Small intestine (tissue), 7 donors: ENCODE results near the gene POLN. TPM values are rescaled to one million over a fixed set of nuclear protein-coding genes. Genes with fewer than 3 reads are reported as not detected.

Experiments used
- DNase-seq, 2 donors: peaks; one replicate each; pipeline versions ENCODE4 v3.0.0 to v3.0.0-alpha.2; 2013
- FAIRE-seq: peaks from 2 replicates; lab custom pipeline; 2012; peaks lifted over from hg19 to GRCh38; lab: Jason Lieb, UNC
- H3K27ac ChIP-seq, 3 donors: one replicate each; pipeline ENCODE4 v1.5.1; 2013; ENCODE audit warnings: low read length in 2 of 3, mild to moderate bottlenecking in 2 of 3, control low read depth in 1 of 3, inconsistent platforms in 1 of 3, low read depth in 1 of 3, moderate library complexity in 1 of 3
- H3K27me3 ChIP-seq, 3 donors: one replicate each; pipeline ENCODE4 v1.6.1; 2013; ENCODE audit warnings: low read length in 3 of 3, inconsistent platforms in 1 of 3; ENCODE audit not compliant: control insufficient read depth in 3 of 3, insufficient read depth in 3 of 3
- H3K36me3 ChIP-seq, 3 donors: one replicate each; pipeline ENCODE4 v1.6.1; 2013; ENCODE audit warnings: low read length in 3 of 3, inconsistent platforms in 1 of 3, low read depth in 1 of 3, mild to moderate bottlenecking in 1 of 3, moderate library complexity in 1 of 3; ENCODE audit not compliant: control insufficient read depth in 3 of 3, insufficient read depth in 2 of 3
- H3K4me1 ChIP-seq, 3 donors: one replicate each; pipeline ENCODE4 v1.6.1; 2013; ENCODE audit warnings: low read length in 2 of 3, inconsistent platforms in 1 of 3, low read depth in 1 of 3, mild to moderate bottlenecking in 1 of 3, moderate library complexity in 1 of 3; ENCODE audit not compliant: control insufficient read depth in 3 of 3, insufficient read depth in 2 of 3
- H3K4me3 ChIP-seq, 3 donors: one replicate each; pipeline ENCODE4 v1.5.1; 2013; ENCODE audit warnings: low read length in 3 of 3, control low read depth in 1 of 3, inconsistent platforms in 1 of 3, low read depth in 1 of 3, mild to moderate bottlenecking in 1 of 3, moderate library complexity in 1 of 3
- H3K9me3 ChIP-seq, 2 donors: one replicate each; pipeline ENCODE4 v1.6.1; 2013; ENCODE audit warnings: low read depth in 1 of 2, low read length in 1 of 2; ENCODE audit not compliant: control insufficient read depth in 2 of 2, insufficient read depth in 1 of 2
- whole genome bisulfite sequencing, 3 donors: extraction: QIAGEN DNeasy Blood & Tissue Kit; methylation state at CpG; one replicate each; pipeline ENCODE4 v1.1.7; 2013; 5-methylcytosine and 5-hydroxymethylcytosine counted together
- polyA plus RNA-seq, 4 donors: library from polyadenylated mRNA; stranded (reverse) in 3 of 4; unstranded in 1 of 4; fragments of 200-250 nt in 3 of 4; fragments of 120-200 nt in 1 of 4; gene quantifications; one replicate each; pipeline versions ENCODE4 v1.2.1 to v1.2.3, GENCODE V29; 2013
- donor health status: healthy with polysubstance abuse.
- donor health status: control.
- donor health status: control.
- donor health status: Bipolar disorder and iron deficiency.
- donor health status: healthy.

POLN gene
- polyA plus RNA-seq, 4 donors = 0.89 to 2.2 (median 1.2) TPM

- no peak overlapping the region for H3K4me3 ChIP-seq
- no peaks in the 10 kb centered on the region for H3K4me1 ChIP-seq
- H3K27me3 ChIP-seq = no peaks in the 10 kb centered on the region
- DNase-seq = no peak
- WGBS, 3 donors = 79 to 87% (median 87%) methylated on average over 15 of the region's 15 CpGs
- FAIRE-seq = no peak
- no peaks in the 10 kb centered on the region for H3K36me3 ChIP-seq
- H3K27ac ChIP-seq = no peak overlapping the region
- H3K9me3 ChIP-seq = peaks cover 0 to 11% of the 10 kb centered on the region in 2 donors
Observed at GRCh38 chr4:2083116-2083825, 158.7 kb downstream of the POLN start.

DNA sequence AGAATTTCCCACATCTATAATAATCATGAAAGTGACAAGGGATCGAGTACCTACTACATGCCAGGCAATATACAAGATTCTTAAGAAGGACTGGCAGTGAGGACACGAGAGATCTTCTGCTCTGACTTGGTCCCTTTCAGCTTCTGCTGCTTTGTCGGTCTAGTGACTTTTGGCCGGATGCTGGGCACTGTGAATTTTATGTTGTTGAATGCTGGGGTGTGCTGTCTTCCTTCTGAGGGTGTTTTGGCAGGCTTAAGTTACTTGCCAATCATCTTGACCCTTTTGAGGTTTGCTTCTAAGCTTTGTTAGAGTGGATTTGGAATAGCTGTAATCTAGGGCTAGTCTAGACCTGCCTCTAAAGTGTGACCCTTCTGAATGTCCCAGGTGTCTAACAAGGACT lies 159.3 kb downstream of the POLN start:
- H3K27ac ChIP-seq = no peak overlapping the region
- 84 to 87% (median 85%) methylated on average over 4 of the region's 4 CpGs for WGBS, 3 donors

DNA sequence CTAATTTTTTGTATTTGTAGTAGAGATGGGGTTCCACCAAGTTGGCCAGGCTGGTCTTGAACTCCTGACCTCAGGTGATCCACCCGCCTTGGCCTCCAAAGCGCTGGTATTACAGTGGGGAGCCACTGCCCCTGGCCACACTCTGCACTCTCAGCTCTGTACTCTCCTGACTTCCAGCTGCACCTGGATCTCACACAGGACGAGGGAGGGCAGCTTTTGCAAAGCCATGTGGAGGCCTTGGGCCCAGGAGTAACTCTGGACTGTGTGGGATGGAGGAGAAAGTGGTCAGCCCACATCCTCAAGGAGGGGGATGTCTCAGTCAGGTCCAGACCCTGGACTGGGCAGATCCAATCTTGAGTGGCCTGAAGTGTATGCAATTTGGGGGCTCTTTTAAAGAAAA lies 159.8 kb downstream of the POLN start:
- WGBS, 3 donors = 67 to 78% (median 78%) methylated on average over 3 of the region's 3 CpGs
- H3K4me1 ChIP-seq = peaks cover 0 to 3% (median 0%) of the 10 kb centered on the region in 3 donors
- no peaks in the 10 kb centered on the region for H3K36me3 ChIP-seq
- no peaks in the 10 kb centered on the region for H3K27me3 ChIP-seq
- no peak for FAIRE-seq
- no peak overlapping the region for H3K4me3 ChIP-seq
- peaks cover 0 to 10% of the 10 kb centered on the region in 2 donors for H3K9me3 ChIP-seq
- no peak overlapping the region for H3K27ac ChIP-seq
- no peak for DNase-seq

More for the DNA sequence above, 159.3 kb downstream of the POLN start:
- no peaks in the 10 kb centered on the region for H3K36me3 ChIP-seq
- H3K9me3 ChIP-seq = peaks cover 0 to 11% of the 10 kb centered on the region in 2 donors
- FAIRE-seq = no peak
- H3K27me3 ChIP-seq = no peaks in the 10 kb centered on the region
- H3K4me3 ChIP-seq = no peak overlapping the region
- no peak for DNase-seq
- H3K4me1 ChIP-seq = no peaks in the 10 kb centered on the region

GRCh38 chr4:2081540-2081939 lies 160.4 kb downstream of the POLN start:
- Histone ChIP-seq H3K36me3 (no peaks in the 10 kb centered on the region), H3K4me3 (no peak overlapping the region), H3K9me3 (peaks cover 0 to 4% of the 10 kb centered on the region in 2 donors), H3K27ac (no peak overlapping the region), H3K27me3 (no peaks in the 10 kb centered on the region), H3K4me1 (peaks cover 0 to 8% (median 0%) of the 10 kb centered on the region in 3 donors)
- 82 to 88% (median 83%) methylated on average over 10 of the region's 10 CpGs for WGBS, 3 donors
- DNase-seq (no peak), FAIRE-seq (no peak)

DNA sequence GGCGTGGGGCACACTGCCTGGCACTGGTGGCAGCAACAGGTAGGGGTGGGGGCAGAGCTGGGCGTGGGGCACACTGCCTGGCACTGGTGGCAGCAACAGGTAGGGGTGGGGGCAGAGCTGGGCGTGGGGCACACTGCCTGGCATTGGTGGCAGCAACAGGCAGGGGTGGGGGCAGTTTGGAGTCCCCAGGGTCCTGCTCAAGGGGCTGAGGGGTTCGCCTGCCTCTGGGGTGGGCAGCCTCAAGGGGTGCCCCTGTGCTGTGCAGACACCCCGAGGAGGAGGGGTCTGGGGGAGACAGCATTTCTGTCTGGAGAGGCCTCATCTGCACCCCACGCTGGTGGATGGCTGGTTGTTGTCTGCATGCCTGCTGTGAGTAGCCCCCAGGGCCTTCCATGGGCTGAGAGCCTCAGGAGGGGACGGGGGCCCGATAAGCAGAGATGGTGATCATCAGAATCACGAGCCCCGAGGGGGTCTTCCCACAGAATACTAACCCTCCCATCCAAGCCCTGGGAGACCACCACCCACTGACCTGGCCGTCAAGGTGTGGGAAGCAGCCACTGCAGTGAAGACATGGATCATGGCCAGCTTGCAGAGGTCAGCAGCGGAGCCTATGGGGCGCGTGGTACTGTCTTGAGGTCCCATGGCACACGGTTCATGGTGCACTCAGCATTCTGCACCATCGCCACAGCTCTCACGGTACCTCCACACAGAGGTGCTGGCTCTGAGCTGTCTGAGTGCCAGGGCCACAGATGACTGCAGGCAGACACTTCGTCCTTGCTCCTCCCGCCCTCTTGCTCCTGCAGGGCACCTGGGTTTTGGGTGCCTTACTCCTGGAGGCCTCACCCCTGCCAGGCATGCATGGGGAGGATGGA lies 161.3 kb downstream of the POLN start:
- WGBS, 3 donors = 79 to 85% (median 79%) methylated on average over 19 of the region's 19 CpGs
- no peaks in the 10 kb centered on the region for H3K9me3 ChIP-seq
- H3K36me3 ChIP-seq = no peaks in the 10 kb centered on the region
- peaks cover 0 to 10% (median 0%) of the 10 kb centered on the region in 3 donors for H3K4me1 ChIP-seq
- DNase-seq (no peak), FAIRE-seq (no peak)
- no peaks in the 10 kb centered on the region for H3K27me3 ChIP-seq
- no peak overlapping the region for H3K27ac ChIP-seq
- no peak overlapping the region for H3K4me3 ChIP-seq

DNA sequence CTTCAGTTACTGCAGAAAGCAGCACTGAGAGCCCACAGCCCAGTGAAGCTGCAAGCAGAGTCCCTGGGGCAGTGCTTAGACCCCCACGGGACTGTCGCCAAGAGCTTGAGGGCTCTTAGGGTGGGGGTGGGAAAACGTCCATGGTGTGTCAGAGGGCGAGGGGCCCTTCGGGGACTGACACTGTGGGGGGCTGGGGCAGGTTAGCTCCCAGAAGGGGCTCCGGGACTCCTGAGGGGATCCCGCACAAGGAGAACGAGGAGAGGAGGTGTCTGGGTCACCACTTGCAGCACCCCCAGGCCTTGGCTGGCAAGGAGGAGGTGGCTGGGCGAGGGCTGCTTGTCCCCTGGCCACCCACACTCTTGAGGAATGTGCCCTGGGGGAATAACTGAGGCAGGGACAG lies 162.0 kb downstream of the POLN start:
- no peak overlapping the region for H3K27ac ChIP-seq
- DNase-seq (no peak), FAIRE-seq (no peak)
- peaks cover 0 to 10% (median 0%) of the 10 kb centered on the region in 3 donors for H3K4me1 ChIP-seq
- WGBS, 3 donors = 84 to 93% (median 87%) methylated on average over 9 of the region's 9 CpGs
- no peak overlapping the region for H3K4me3 ChIP-seq
- H3K9me3 ChIP-seq = no peaks in the 10 kb centered on the region
- no peaks in the 10 kb centered on the region for H3K27me3 ChIP-seq
- H3K36me3 ChIP-seq = no peaks in the 10 kb centered on the region

GRCh38 chr4:2079006-2079405 lies 162.9 kb downstream of the POLN start:
- Histone ChIP-seq H3K27me3 (no peaks in the 10 kb centered on the region), H3K4me3 (no peak overlapping the region), H3K9me3 (no peaks in the 10 kb centered on the region), H3K36me3 (no peaks in the 10 kb centered on the region), H3K4me1 (peaks cover 0 to 10% (median 0%) of the 10 kb centered on the region in 3 donors), H3K27ac (no peak overlapping the region)
- DNase-seq = no peak
- WGBS, 3 donors = 84 to 91% (median 84%) methylated on average over 5 of the region's 5 CpGs
- FAIRE-seq = no peak

- no peak overlapping the region for H3K27ac ChIP-seq
- no peak for DNase-seq
- FAIRE-seq = no peak
- H3K36me3 ChIP-seq = no peaks in the 10 kb centered on the region
- H3K4me3 ChIP-seq = no peak overlapping the region
- WGBS, 3 donors = 77 to 84% (median 83%) methylated on average over 9 of the region's 9 CpGs
- no peaks in the 10 kb centered on the region for H3K27me3 ChIP-seq
- peaks cover 0 to 10% (median 0%) of the 10 kb centered on the region in 3 donors for H3K4me1 ChIP-seq
- H3K9me3 ChIP-seq = no peaks in the 10 kb centered on the region
Observed at GRCh38 chr4:2078584-2078983, 163.3 kb downstream of the POLN start.
